HG02840 (cell line): Measurements from ENCODE around the gene CTBP2.

Experiments
- ATAC-seq: cut with Tn5 transposase; IDR thresholded peaks from one replicate; pipeline ENCODE4 v1.9.1; 2021; ENCODE audit warnings: mild to moderate bottlenecking, moderate library complexity, moderate number of reproducible peaks; ENCODE audit not compliant: unreplicated experiment, low FRiP score

CTBP2 gene

GRCh38 chr10:125016611-125017202, 143.7 kb downstream of the CTBP2 start:
- ATAC-seq: no peak

GRCh38 chr10:125016123-125016522, 144.2 kb downstream of the CTBP2 start:
- no peak for ATAC-seq

- ATAC-seq: no peak
These were observed 144.9 kb downstream of the CTBP2 start for GRCh38 chr10:125015356-125015944.

GRCh38 chr10:125014836-125015355, 145.5 kb downstream of the CTBP2 start:
- no peak for ATAC-seq

GRCh38 chr10:125014086-125014830, 146.1 kb downstream of the CTBP2 start:
- no peak for ATAC-seq

GRCh38 chr10:125013529-125013872, 146.9 kb downstream of the CTBP2 start:
- no peak for ATAC-seq

- no peak for ATAC-seq
These were observed 147.4 kb downstream of the CTBP2 start for GRCh38 chr10:125012851-125013528.

GRCh38 chr10:125011926-125012705, 148.2 kb downstream of the CTBP2 start:
- ATAC-seq: no peak

- ATAC-seq: no peak
These were observed 149.0 kb downstream of the CTBP2 start for GRCh38 chr10:125011171-125011925.

GRCh38 chr10:125010362-125010761, 150.0 kb downstream of the CTBP2 start:
- ATAC-seq: no peak

GRCh38 chr10:125009661-125010161, 150.7 kb downstream of the CTBP2 start:
- ATAC-seq: no peak

- ATAC-seq: no peak
These were observed 151.4 kb downstream of the CTBP2 start for GRCh38 chr10:125008689-125009638.

- ATAC-seq: no peak
These were observed 152.9 kb downstream of the CTBP2 start for GRCh38 chr10:125007436-125007835.

GRCh38 chr10:125006921-125007426, 153.4 kb downstream of the CTBP2 start:
- ATAC-seq: no peak

GRCh38 chr10:125006188-125006680, 154.1 kb downstream of the CTBP2 start:
- no peak for ATAC-seq

- no peak for ATAC-seq
These were observed 154.8 kb downstream of the CTBP2 start for GRCh38 chr10:125005312-125006187.
